WTC11 (cell line): ENCODE data around the gene GAST. TPM values are rescaled to one million over a fixed set of nuclear protein-coding genes. Genes with fewer than 3 reads are reported as not detected.
A peak's percentile ranks its signal among the peaks of the same experiment; 100 is the strongest.

Source experiments
- ATAC-seq: fragments of 200-7000 bp; cut with Tn5 transposase; 2 replicates; pipeline ENCODE4 v1.10.0; 2021; ENCODE audit warnings: mild to moderate bottlenecking, moderate library complexity
- CTCF ChIA-PET: fragments of 300-600 bp; sonication (Branson Sonifier 250); formaldehyde crosslinking; loops from one replicate; lab custom pipeline; 2021; ENCODE audit warnings: antibody characterized with exemption; lab: Charles Lee
- POLR2A ChIA-PET: fragments of 350-600 bp; sonication (Branson Sonifier 250); formaldehyde crosslinking; loops from one replicate; lab custom pipeline; 2021; ENCODE audit warnings: antibody characterized with exemption; lab: Charles Lee
- DNase-seq: peaks from one replicate; pipeline ENCODE4 v3.0.0; 2021; ENCODE audit warnings: low spot score
- H3K27ac Mint-ChIP-seq: 2 replicates; pipeline ENCODE4 v1.8.0; 2021; ENCODE audit warnings: mixed read lengths
- H3K27me3 Mint-ChIP-seq: 2 replicates; pipeline ENCODE4 v1.8.0; 2021; ENCODE audit warnings: low read depth, mild to moderate bottlenecking, moderate library complexity, mixed read lengths
- H3K36me3 Mint-ChIP-seq: 2 replicates; pipeline ENCODE4 v1.8.0; 2021; ENCODE audit warnings: mixed read lengths
- H3K4me1 Mint-ChIP-seq: 2 replicates; pipeline ENCODE4 v1.8.0; 2022; ENCODE audit warnings: mixed read lengths
- H3K4me3 Mint-ChIP-seq: 2 replicates; pipeline ENCODE4 v1.8.0; 2021; ENCODE audit warnings: mild to moderate bottlenecking, moderate library complexity, mixed read lengths
- H3K9me3 Mint-ChIP-seq: 2 replicates; pipeline ENCODE4 v1.8.0; 2021; ENCODE audit warnings: mixed read lengths
- CTCF ChIP-seq: fragments of 200-600 bp; IDR thresholded peaks from 2 replicates; pipeline ENCODE4 v1.8.0; 2022; ENCODE audit warnings: antibody characterized with exemption
- ESRRA ChIP-seq: sonication (generic); formaldehyde crosslinking; IDR thresholded peaks from 2 replicates; pipeline ENCODE4 v1.8.1; 2022; ENCODE audit warnings: mild to moderate bottlenecking, missing genetic modification reagents, borderline replicate concordance
- ETV6 ChIP-seq: sonication (generic); formaldehyde crosslinking; IDR thresholded peaks from 2 replicates; pipeline ENCODE4 v1.8.1; 2022; ENCODE audit warnings: mild to moderate bottlenecking, missing genetic modification reagents
- FOXJ3 ChIP-seq: sonication (generic); formaldehyde crosslinking; IDR thresholded peaks from 2 replicates; pipeline ENCODE4 v1.9.0; 2021; ENCODE audit warnings: missing genetic modification reagents, mild to moderate bottlenecking, borderline replicate concordance
- FOXP1 ChIP-seq: sonication (generic); formaldehyde crosslinking; IDR thresholded peaks from 2 replicates; pipeline ENCODE4 v1.8.0; 2022; ENCODE audit warnings: missing genetic modification reagents, mild to moderate bottlenecking, moderate library complexity, borderline replicate concordance
- NR3C1 ChIP-seq: sonication (generic); formaldehyde crosslinking; conservative IDR thresholded peaks from 2 replicates; pipeline ENCODE4 v1.8.1; 2023; ENCODE audit warnings: low read depth, mild to moderate bottlenecking, missing genetic modification reagents
- PRDM15 ChIP-seq: sonication (generic); formaldehyde crosslinking; IDR thresholded peaks from 2 replicates; pipeline ENCODE4 v1.8.0; 2022; ENCODE audit warnings: missing genetic modification reagents
- SMAD4 ChIP-seq: sonication (generic); formaldehyde crosslinking; IDR thresholded peaks from 2 replicates; pipeline ENCODE4 v1.8.0; 2022; ENCODE audit warnings: mild to moderate bottlenecking, missing genetic modification reagents
- TEAD1 ChIP-seq: sonication (generic); formaldehyde crosslinking; IDR thresholded peaks from 2 replicates; pipeline ENCODE4 v1.8.0; 2022; ENCODE audit warnings: mild to moderate bottlenecking, missing genetic modification reagents
- ZNF671 ChIP-seq: fragments of 250-450 bp; sonication (Bioruptor Pico); IDR thresholded peaks from 2 replicates; pipeline ENCODE4 v1.8.0; 2021; ENCODE audit warnings: mild to moderate bottlenecking
- total RNA-seq: library from RNA; stranded (reverse); gene quantifications from 3 replicates; pipeline ENCODE4 v1.2.3, GENCODE V29; 2021
- TF ChIP-seq, protein P1 (sequence below): fragments of 250-450 bp; sonication (Bioruptor Pico); IDR thresholded peaks from 2 replicates; pipeline ENCODE4 v1.9.0; 2021; ENCODE audit warnings: mild to moderate bottlenecking, borderline replicate concordance

The GAST gene
- total RNA-seq, 1 experiment from 2014 or later, result not detected

- ChIA-PET POLR2A (interaction anchor here (0.5 to 1.4 kb wide), 4 partner anchors 48 to 126 kb away, joined by 3 to 4 read pairs (median 3); partner anchors contain the start of genes EIF1 and JUP), CTCF (interaction anchor here (0.5 to 3.9 kb wide), 28 partner anchors 11 to 283 kb away, joined by 3 to 37 read pairs (median 4); partner anchors contain the start of genes FKBP10, JUP, KLHL10 and KLHL11)
- H3K36me3 Mint-ChIP-seq, result no peaks in the 10 kb centered on the region
- no peak for DNase-seq
- H3K27me3 Mint-ChIP-seq, result peaks cover 58% of the 10 kb centered on the region
- no peak overlapping the region for H3K4me3 Mint-ChIP-seq
- peaks cover 22% of the 10 kb centered on the region for H3K4me1 Mint-ChIP-seq
- ATAC-seq, result no peak
- H3K27ac Mint-ChIP-seq, result no peak overlapping the region
- TF ChIP-seq CTCF (no peak), FOXJ3 (CRISPR knock-in tag) (no peak), NR3C1 (no peak), ZNF671 (CRISPR knock-in tag) (no peak), ETV6 (CRISPR knock-in tag) (no peak), ESRRA (CRISPR knock-in tag) (no peak), PRDM15 (CRISPR knock-in tag) (no peak), TEAD1 (CRISPR knock-in tag) (no peak)
- TF ChIP-seq, protein P1, sequence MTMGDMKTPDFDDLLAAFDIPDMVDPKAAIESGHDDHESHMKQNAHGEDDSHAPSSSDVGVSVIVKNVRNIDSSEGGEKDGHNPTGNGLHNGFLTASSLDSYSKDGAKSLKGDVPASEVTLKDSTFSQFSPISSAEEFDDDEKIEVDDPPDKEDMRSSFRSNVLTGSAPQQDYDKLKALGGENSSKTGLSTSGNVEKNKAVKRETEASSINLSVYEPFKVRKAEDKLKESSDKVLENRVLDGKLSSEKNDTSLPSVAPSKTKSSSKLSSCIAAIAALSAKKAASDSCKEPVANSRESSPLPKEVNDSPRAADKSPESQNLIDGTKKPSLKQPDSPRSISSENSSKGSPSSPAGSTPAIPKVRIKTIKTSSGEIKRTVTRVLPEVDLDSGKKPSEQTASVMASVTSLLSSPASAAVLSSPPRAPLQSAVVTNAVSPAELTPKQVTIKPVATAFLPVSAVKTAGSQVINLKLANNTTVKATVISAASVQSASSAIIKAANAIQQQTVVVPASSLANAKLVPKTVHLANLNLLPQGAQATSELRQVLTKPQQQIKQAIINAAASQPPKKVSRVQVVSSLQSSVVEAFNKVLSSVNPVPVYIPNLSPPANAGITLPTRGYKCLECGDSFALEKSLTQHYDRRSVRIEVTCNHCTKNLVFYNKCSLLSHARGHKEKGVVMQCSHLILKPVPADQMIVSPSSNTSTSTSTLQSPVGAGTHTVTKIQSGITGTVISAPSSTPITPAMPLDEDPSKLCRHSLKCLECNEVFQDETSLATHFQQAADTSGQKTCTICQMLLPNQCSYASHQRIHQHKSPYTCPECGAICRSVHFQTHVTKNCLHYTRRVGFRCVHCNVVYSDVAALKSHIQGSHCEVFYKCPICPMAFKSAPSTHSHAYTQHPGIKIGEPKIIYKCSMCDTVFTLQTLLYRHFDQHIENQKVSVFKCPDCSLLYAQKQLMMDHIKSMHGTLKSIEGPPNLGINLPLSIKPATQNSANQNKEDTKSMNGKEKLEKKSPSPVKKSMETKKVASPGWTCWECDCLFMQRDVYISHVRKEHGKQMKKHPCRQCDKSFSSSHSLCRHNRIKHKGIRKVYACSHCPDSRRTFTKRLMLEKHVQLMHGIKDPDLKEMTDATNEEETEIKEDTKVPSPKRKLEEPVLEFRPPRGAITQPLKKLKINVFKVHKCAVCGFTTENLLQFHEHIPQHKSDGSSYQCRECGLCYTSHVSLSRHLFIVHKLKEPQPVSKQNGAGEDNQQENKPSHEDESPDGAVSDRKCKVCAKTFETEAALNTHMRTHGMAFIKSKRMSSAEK, result no peak
- no peaks in the 10 kb centered on the region for H3K9me3 Mint-ChIP-seq
Observed at GRCh38 chr17:41736983-41737679, 25.0 kb downstream of the GAST start.

GRCh38 chr17:41737680-41738023 lies 25.5 kb downstream of the GAST start:
- Mint-ChIP-seq H3K27ac (no peak overlapping the region), H3K4me1 (peaks cover 22% of the 10 kb centered on the region), H3K4me3 (no peak overlapping the region), H3K36me3 (no peaks in the 10 kb centered on the region), H3K9me3 (no peaks in the 10 kb centered on the region), H3K27me3 (peaks cover 53% of the 10 kb centered on the region)
- ATAC-seq (no peak), DNase-seq (no peak)
- TF ChIP-seq SMAD4 (CRISPR knock-in tag) (no peak), FOXP1 (CRISPR knock-in tag) (peak; percentile 0; the same call in 1 of the 2 replicates)
- ChIA-PET CTCF (interaction anchor here (0.5 to 3.9 kb wide), 29 partner anchors 10 to 282 kb away, joined by 3 to 37 read pairs (median 4); partner anchors contain the start of genes FKBP10, JUP, KLHL10 and KLHL11), POLR2A (interaction anchor here (0.5 to 1.4 kb wide), 4 partner anchors 47 to 126 kb away, joined by 3 to 4 read pairs (median 3); partner anchors contain the start of genes EIF1 and JUP)
